GM12878 (cell line): ENCODE measurements around the gene IRAK4. TPM values are rescaled to one million over a fixed set of nuclear protein-coding genes. Genes with fewer than 3 reads are reported as not detected.

Experiments
- ATAC-seq: fragments of 200-7000 bp; cut with Tn5 transposase; 3 replicates; pipeline ENCODE4 v1.9.1; 2020; ENCODE audit warnings: mild to moderate bottlenecking, moderate library complexity
- BruUV-seq: library from RNA; stranded (reverse); fragments of 400-500 nt; replicated peaks from 2 replicates; lab custom pipeline; 2021; lab: Mats Ljungman, UMichigan
- CTCF ChIA-PET: fragments of 300-600 bp; sonication (Branson Sonifier 250); formaldehyde crosslinking; extraction: SDS; loops from one replicate; lab custom pipeline; 2021; ENCODE audit warnings: inconsistent platforms; lab: Yijun Ruan, JAX
- POLR2A ChIA-PET: fragments of 350-600 bp; formaldehyde crosslinking; extraction: SDS; loops from one replicate; lab custom pipeline; 2021; ENCODE audit warnings: inconsistent platforms; lab: Charles Lee
- RAD21 ChIA-PET: fragments of 300-600 bp; sonication (Branson Sonifier 250); formaldehyde crosslinking; loops from one replicate; lab custom pipeline; 2023; ENCODE audit warnings: antibody characterized with exemption; ENCODE audit not compliant: unreplicated experiment; lab: Charles Lee
- SMC1A ChIA-PET: fragments of 300-600 bp; sonication (Branson Sonifier 250); formaldehyde crosslinking; loops from one replicate; lab custom pipeline; 2023; ENCODE audit not compliant: unreplicated experiment, uncharacterized antibody; lab: Charles Lee
- DNase-seq: peaks from one replicate; pipeline ENCODE4 v3.0.0-alpha.2; 2011; ENCODE audit warnings: low read depth, low spot score
- FAIRE-seq: peaks from 3 replicates; lab custom pipeline; 2011; peaks lifted over from hg19 to GRCh38; lab: Jason Lieb, UNC
- H2AFZ ChIP-seq: 2 replicates; pipeline ENCODE4 v1.6.0; 2011; ENCODE audit warnings: low read depth, low read length, control low read depth; ENCODE audit not compliant: control insufficient read depth
- H3K27ac ChIP-seq: 2 replicates; pipeline ENCODE4 v1.5.1; 2011; ENCODE audit warnings: control low read depth; ENCODE audit not compliant: control insufficient read depth, insufficient read depth
- H3K27me3 ChIP-seq, 2 experiments: replicated peaks in 1 of 2; 2 replicates each; pipeline versions ENCODE4 v1.6.0 to v1.6.1; 2011; ENCODE audit warnings: low read length in 1 of 2; ENCODE audit not compliant: control insufficient read depth in 2 of 2, insufficient read depth in 2 of 2
- H3K36me3 ChIP-seq, 2 experiments: 2 replicates each; pipeline ENCODE4 v1.5.1; 2011; ENCODE audit warnings: low read length in 1 of 2; ENCODE audit not compliant: control insufficient read depth in 2 of 2, insufficient read depth in 2 of 2
- H3K4me1 ChIP-seq: 2 replicates; pipeline ENCODE4 v1.6.1; 2011; ENCODE audit warnings: mild to moderate bottlenecking, low read length, moderate library complexity, mixed read lengths; ENCODE audit not compliant: control insufficient read depth, insufficient read depth
- H3K4me2 ChIP-seq: 2 replicates; pipeline ENCODE4 v1.6.0; 2011; ENCODE audit warnings: control low read depth; ENCODE audit not compliant: control insufficient read depth, insufficient read depth
- H3K4me3 ChIP-seq: fragments of 200-600 bp; sonication (generic); 2 replicates; pipeline ENCODE4 v1.5.1; 2016
- H3K79me2 ChIP-seq: 2 replicates; pipeline ENCODE4 v1.6.0; 2011; ENCODE audit warnings: low read length; ENCODE audit not compliant: control insufficient read depth, insufficient read depth
- H3K9ac ChIP-seq: 2 replicates; pipeline ENCODE4 v1.8.0; 2011; ENCODE audit warnings: low read length, control low read depth, mixed read lengths; ENCODE audit not compliant: control insufficient read depth, insufficient read depth
- H3K9me3 ChIP-seq: replicated peaks from 3 replicates; pipeline ENCODE4 v1.5.1; 2011; ENCODE audit warnings: mild to moderate bottlenecking, low read length; ENCODE audit not compliant: control insufficient read depth, insufficient read depth
- H4K20me1 ChIP-seq: 2 replicates; pipeline ENCODE4 v1.6.0; 2011; ENCODE audit not compliant: control insufficient read depth, insufficient read depth
- ATF7 ChIP-seq: fragments of 450-650 bp; IDR thresholded peaks from 2 replicates; pipeline ENCODE4 v1.6.1; 2016; ENCODE audit warnings: low read depth, mild to moderate bottlenecking
- CBFB ChIP-seq: IDR thresholded peaks from 2 replicates; pipeline ENCODE4 v1.6.1; 2016; ENCODE audit warnings: antibody characterized with exemption, low read depth
- CHD1 ChIP-seq: IDR thresholded peaks from 2 replicates; pipeline ENCODE4 v1.6.1; 2012; ENCODE audit warnings: low read depth, low read length, improper control_type of control experiment
- EED ChIP-seq: sonication (generic); IDR thresholded peaks from 2 replicates; pipeline ENCODE4 v1.6.1; 2016; ENCODE audit warnings: antibody characterized with exemption, low read depth
- MEF2A ChIP-seq: IDR thresholded peaks from 2 replicates; pipeline ENCODE4 v1.6.1; 2011; ENCODE audit warnings: low read depth, mild to moderate bottlenecking, low read length, moderate library complexity; ENCODE audit not compliant: insufficient read depth
- MTA3 ChIP-seq: IDR thresholded peaks from 2 replicates; pipeline ENCODE4 v1.6.1; 2012; ENCODE audit warnings: low read length, inconsistent platforms, borderline replicate concordance
- SIX5 ChIP-seq: IDR thresholded peaks from 2 replicates; pipeline ENCODE4 v1.6.1; 2011; ENCODE audit warnings: mild to moderate bottlenecking, low read depth, low read length, moderate library complexity; ENCODE audit not compliant: severe bottlenecking
- SKIL ChIP-seq: fragments of 450-650 bp; IDR thresholded peaks from 2 replicates; pipeline ENCODE4 v1.6.1; 2017; ENCODE audit warnings: mild to moderate bottlenecking, low read depth, inconsistent platforms; ENCODE audit not compliant: poor library complexity, severe bottlenecking
- SREBF1 ChIP-seq: IDR thresholded peaks from 2 replicates; pipeline ENCODE4 v1.6.1; 2012; ENCODE audit warnings: mild to moderate bottlenecking, low read length
- TBL1XR1 ChIP-seq: IDR thresholded peaks from 2 replicates; pipeline ENCODE4 v1.6.1; 2012; ENCODE audit warnings: low read depth, low read length, improper control_type of control experiment
- TCF12 ChIP-seq: IDR thresholded peaks from 2 replicates; pipeline ENCODE4 v1.6.1; 2011; ENCODE audit warnings: low read depth, mild to moderate bottlenecking, low read length
- USF2 ChIP-seq: IDR thresholded peaks from 2 replicates; pipeline ENCODE4 v1.6.1; 2011; ENCODE audit warnings: low read depth, low read length, improper control_type of control experiment, borderline replicate concordance
- ZSCAN29 ChIP-seq: fragments of 450-650 bp; IDR thresholded peaks from 2 replicates; pipeline ENCODE4 v1.6.1; 2017; ENCODE audit warnings: mild to moderate bottlenecking, moderate library complexity
- WGBS: methylation state at CpG from one replicate; pipeline ENCODE4 v1.1.6; 2016; ENCODE audit warnings: low lambda C conversion rate; ENCODE audit not compliant: insufficient replicate concordance, insufficient coverage; ENCODE audit errors: missing lambda C conversion rate; 5-methylcytosine and 5-hydroxymethylcytosine counted together
- in situ Hi-C: fragments of 300-500 bp; cut with MboI; formaldehyde crosslinking; loops from 9 replicates; pipeline ENCODE4 v1.14.3; 2018; ENCODE audit warnings: mixed read lengths
- intact Hi-C: fragments of 100-400 bp; cut with micrococcal nuclease; formaldehyde crosslinking; loops from one replicate; pipeline ENCODE4 v1.14.2; 2022; ENCODE audit not compliant: unreplicated experiment
- polyA plus RNA-seq, 11 experiments: library from polyadenylated mRNA; depleted of rRNA in 4 of 11; unstranded in 6 of 11; stranded (reverse) in 5 of 11; fragments of >200 nt; fragmentation: Nextera tagmentation in 4 of 11; fragmentation: Illumina TruSeq in 1 of 11; extraction: Ambion mirVana in 4 of 11; extraction: Trizol in 1 of 11; gene quantifications; 1 replicate in 1 of 11; 2 replicates in 10 of 11; pipeline versions ENCODE4 v1.2.1 to v1.2.3, GENCODE V29; 2011 to 2016; ENCODE audit warnings: inconsistent platforms in 2 of 11, missing spikeins in 2 of 11, low read depth in 1 of 11
- total RNA-seq, 4 experiments: library from RNA; depleted of rRNA in 3 of 4; stranded (reverse); fragments of >200 nt in 3 of 4; fragmentation: Illumina TruSeq in 1 of 4; extraction: Trizol in 1 of 4; gene quantifications; 2 replicates each; pipeline versions ENCODE4 v1.2.1 to v1.2.3, GENCODE V29; 2013 to 2021
- TF ChIP-seq, protein P1 (sequence below): fragments of 450-650 bp; IDR thresholded peaks from 2 replicates; pipeline ENCODE4 v1.6.1; 2017; ENCODE audit warnings: antibody characterized with exemption, mild to moderate bottlenecking, moderate library complexity
- TF ChIP-seq, protein P2 (sequence below): fragments of 450-650 bp; IDR thresholded peaks from 2 replicates; pipeline ENCODE4 v1.6.1; 2014; ENCODE audit warnings: mild to moderate bottlenecking

The IRAK4 gene
- total and polyA plus RNA-seq, 10 of the 15 experiments (the other 5 are each of a cell fraction or from before 2014, with no cell fraction given) = 7.9 to 46.8 (median 20.9) TPM

GRCh38 chr12:43733687-43734086 is 25.1 kb upstream of the IRAK4 start (continued):
- TF ChIP-seq SREBF1 (no peak), TCF12 (no peak), ZSCAN29 (no peak)

DNA sequence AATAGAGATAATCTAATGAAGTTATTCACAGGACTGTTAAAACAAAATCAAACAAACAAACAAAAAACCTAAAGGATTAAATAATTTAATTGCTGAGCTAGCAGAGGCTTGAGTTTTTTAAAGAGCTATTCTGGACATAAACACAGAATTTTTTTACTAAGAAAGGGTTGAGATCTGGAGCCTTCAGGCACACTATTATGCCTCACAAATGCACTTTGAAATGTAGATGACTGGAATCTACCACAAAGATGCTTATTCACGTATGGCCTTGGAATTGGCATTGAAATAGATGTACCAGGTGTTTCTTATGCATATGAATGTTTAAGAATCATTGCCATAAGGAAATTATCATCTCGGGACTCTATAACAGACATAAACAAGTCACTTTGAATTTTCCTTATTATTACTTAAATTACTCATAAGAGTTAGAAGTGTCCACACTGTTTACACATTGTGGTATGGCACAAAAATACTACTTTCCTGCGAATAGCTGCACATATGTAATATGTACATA is 21.8 kb upstream of the IRAK4 start:
- intact Hi-C loops (no loop called here), in situ Hi-C loops (no loop called here)
- Histone ChIP-seq H3K27ac (no peak overlapping the region), H2AFZ (no peak overlapping the region), H3K4me1 (peaks cover 6% of the 10 kb centered on the region), H3K4me3 (no peak overlapping the region), H3K9me3 (peaks cover 3% of the 10 kb centered on the region; the same call in 1 of the 3 replicates), H4K20me1 (no peaks in the 10 kb centered on the region), H3K36me3 (peaks cover 0 to 22% of the 10 kb centered on the region in 2 experiments; a peak in 1 of 4 replicates), H3K4me2 (no peak overlapping the region), H3K79me2 (no peaks in the 10 kb centered on the region), H3K27me3 (no peaks in the 10 kb centered on the region), H3K9ac (no peak overlapping the region)
- no TSS peak for BruUV-seq
- no peak for ATAC-seq
- ChIA-PET CTCF (interaction anchor here (0.8 kb wide), 1 partner anchor 145 kb away, joined by 3 read pairs; no protein-coding TSS in a partner anchor), SMC1A (interaction anchor here (0.8 kb wide), 1 partner anchor 11 kb away, joined by 3 read pairs; no protein-coding TSS in a partner anchor), RAD21 (interaction anchor here (1.1 kb wide), 1 partner anchor 145 kb away, joined by 4 read pairs; no protein-coding TSS in a partner anchor), POLR2A (no interaction called here)
- DNase-seq = no peak
- no peak for FAIRE-seq
- 99% methylated on average over 3 of the region's 3 CpGs for WGBS
- no peak for TF ChIP-seq ATF7
- TF ChIP-seq TBL1XR1 = no peak
- TF ChIP-seq SIX5 = no peak
- TF ChIP-seq SREBF1 = no peak
- no peak for TF ChIP-seq CHD1
- no peak for TF ChIP-seq MEF2A
- TF ChIP-seq, protein P1, sequence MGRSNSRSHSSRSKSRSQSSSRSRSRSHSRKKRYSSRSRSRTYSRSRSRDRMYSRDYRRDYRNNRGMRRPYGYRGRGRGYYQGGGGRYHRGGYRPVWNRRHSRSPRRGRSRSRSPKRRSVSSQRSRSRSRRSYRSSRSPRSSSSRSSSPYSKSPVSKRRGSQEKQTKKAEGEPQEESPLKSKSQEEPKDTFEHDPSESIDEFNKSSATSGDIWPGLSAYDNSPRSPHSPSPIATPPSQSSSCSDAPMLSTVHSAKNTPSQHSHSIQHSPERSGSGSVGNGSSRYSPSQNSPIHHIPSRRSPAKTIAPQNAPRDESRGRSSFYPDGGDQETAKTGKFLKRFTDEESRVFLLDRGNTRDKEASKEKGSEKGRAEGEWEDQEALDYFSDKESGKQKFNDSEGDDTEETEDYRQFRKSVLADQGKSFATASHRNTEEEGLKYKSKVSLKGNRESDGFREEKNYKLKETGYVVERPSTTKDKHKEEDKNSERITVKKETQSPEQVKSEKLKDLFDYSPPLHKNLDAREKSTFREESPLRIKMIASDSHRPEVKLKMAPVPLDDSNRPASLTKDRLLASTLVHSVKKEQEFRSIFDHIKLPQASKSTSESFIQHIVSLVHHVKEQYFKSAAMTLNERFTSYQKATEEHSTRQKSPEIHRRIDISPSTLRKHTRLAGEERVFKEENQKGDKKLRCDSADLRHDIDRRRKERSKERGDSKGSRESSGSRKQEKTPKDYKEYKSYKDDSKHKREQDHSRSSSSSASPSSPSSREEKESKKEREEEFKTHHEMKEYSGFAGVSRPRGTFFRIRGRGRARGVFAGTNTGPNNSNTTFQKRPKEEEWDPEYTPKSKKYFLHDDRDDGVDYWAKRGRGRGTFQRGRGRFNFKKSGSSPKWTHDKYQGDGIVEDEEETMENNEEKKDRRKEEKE = no peak
- TF ChIP-seq MTA3 = no peak
- no peak for TF ChIP-seq CBFB
- TF ChIP-seq EED = no peak
- no peak for TF ChIP-seq SKIL
- TF ChIP-seq, protein P2, sequence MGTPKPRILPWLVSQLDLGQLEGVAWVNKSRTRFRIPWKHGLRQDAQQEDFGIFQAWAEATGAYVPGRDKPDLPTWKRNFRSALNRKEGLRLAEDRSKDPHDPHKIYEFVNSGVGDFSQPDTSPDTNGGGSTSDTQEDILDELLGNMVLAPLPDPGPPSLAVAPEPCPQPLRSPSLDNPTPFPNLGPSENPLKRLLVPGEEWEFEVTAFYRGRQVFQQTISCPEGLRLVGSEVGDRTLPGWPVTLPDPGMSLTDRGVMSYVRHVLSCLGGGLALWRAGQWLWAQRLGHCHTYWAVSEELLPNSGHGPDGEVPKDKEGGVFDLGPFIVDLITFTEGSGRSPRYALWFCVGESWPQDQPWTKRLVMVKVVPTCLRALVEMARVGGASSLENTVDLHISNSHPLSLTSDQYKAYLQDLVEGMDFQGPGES = no peak
- TF ChIP-seq USF2 = no peak
